GM18951 (cell line): Measurements from ENCODE around the gene SIGLEC10.

ENCODE experiments used
- POLR2A ChIP-seq: IDR thresholded peaks from 4 replicates; pipeline ENCODE4 v1.6.1; 2011; ENCODE audit warnings: mild to moderate bottlenecking; ENCODE audit not compliant: insufficient read length, insufficient read depth; ENCODE audit errors: extremely low read depth
- in situ Hi-C: fragments of 300-500 bp; cut with MboI; formaldehyde crosslinking; loops from one replicate; pipeline ENCODE4 v1.12.0; 2022; ENCODE audit warnings: low sequenced_read_pairs, mixed read lengths, inconsistent platforms; ENCODE audit not compliant: unreplicated experiment

SIGLEC10 gene

GRCh38 chr19:51372021-51372648, 45.3 kb downstream of the SIGLEC10 start:
- in situ Hi-C loops: no loop called here
- TF ChIP-seq POLR2A: no peak

- no peak for TF ChIP-seq POLR2A
- in situ Hi-C loops: no loop called here
These were observed 46.2 kb downstream of the SIGLEC10 start for GRCh38 chr19:51371186-51371690.

- in situ Hi-C loops: no loop called here
- TF ChIP-seq POLR2A: no peak
These were observed 47.2 kb downstream of the SIGLEC10 start for GRCh38 chr19:51370230-51370629.

GRCh38 chr19:51368366-51369282, 48.8 kb downstream of the SIGLEC10 start, which contains the start of gene CLDND2:
CLDND2 (minus strand) TSS chr19:51369003; CDS start chr19:51368577, 426 bp downstream.
- TF ChIP-seq POLR2A: no peak
- in situ Hi-C loops: no loop called here

- peak; percentile 72 for TF ChIP-seq POLR2A
- in situ Hi-C loops: no loop called here
These were observed 49.7 kb downstream of the SIGLEC10 start for GRCh38 chr19:51367565-51368365.

- no peak for TF ChIP-seq POLR2A
- in situ Hi-C loops: no loop called here
These were observed 50.2 kb downstream of the SIGLEC10 start for GRCh38 chr19:51367255-51367564.

- in situ Hi-C loops: no loop called here
These were observed 50.8 kb downstream of the SIGLEC10 start for GRCh38 chr19:51366389-51367254.

GRCh38 chr19:51365965-51366388, 51.5 kb downstream of the SIGLEC10 start, which contains the start of gene ETFB:
ETFB (minus strand) TSS chr19:51366388; CDS start chr19:51366326, 62 bp downstream.
- peak; percentile 73 for TF ChIP-seq POLR2A
- in situ Hi-C loops: no loop called here

More at GRCh38 chr19:51366389-51367254, 50.8 kb downstream of the SIGLEC10 start:
- peak; percentile 81 for TF ChIP-seq POLR2A

- no peak for TF ChIP-seq POLR2A
- in situ Hi-C loops: no loop called here
These were observed 52.1 kb downstream of the SIGLEC10 start for GRCh38 chr19:51365211-51365964.

GRCh38 chr19:51364200-51365106, 53.0 kb downstream of the SIGLEC10 start:
- in situ Hi-C loops: no loop called here
- no peak for TF ChIP-seq POLR2A

GRCh38 chr19:51361239-51361638, 56.2 kb downstream of the SIGLEC10 start:
- in situ Hi-C loops: no loop called here
- TF ChIP-seq POLR2A: no peak
